Heart left ventricle (tissue), 16 donors: ENCODE results near the gene IMMP2L. TPM values are rescaled to one million over a fixed set of nuclear protein-coding genes. Genes with fewer than 3 reads are reported as not detected.

ENCODE experiments used
- ATAC-seq, 4 donors: fragments of 200-7000 bp; cut with Tn5 transposase; one replicate each; pipeline ENCODE4 v1.9.1; 2020 to 2022; ENCODE audit warnings: moderate library complexity in 4 of 4, mild to moderate bottlenecking in 3 of 4, moderate number of reproducible peaks in 1 of 4
- DNase-seq, 5 donors: peaks; one replicate each; pipeline ENCODE4 v3.0.0-alpha.2; 2020
- H3K27ac ChIP-seq, 12 donors: fragments of 200-600 bp; sonication (generic) in 4 of 12; one replicate each; pipeline versions ENCODE4 v1.5.0 to v1.8.0; 2016 to 2022; ENCODE audit warnings: mild to moderate bottlenecking in 2 of 12
- H3K27me3 ChIP-seq, 9 donors: fragments of 200-600 bp; sonication (generic) in 2 of 9; one replicate each; pipeline versions ENCODE4 v1.5.1 to v1.8.0; 2016 to 2022; ENCODE audit warnings: mild to moderate bottlenecking in 3 of 9
- H3K36me3 ChIP-seq, 9 donors: fragments of 200-600 bp; sonication (generic) in 2 of 9; one replicate each; pipeline versions ENCODE4 v1.5.0 to v1.8.0; 2018 to 2022; ENCODE audit warnings: mild to moderate bottlenecking in 2 of 9
- H3K4me1 ChIP-seq, 12 donors: fragments of 200-600 bp; sonication (generic) in 4 of 12; one replicate each; pipeline versions ENCODE4 v1.5.0 to v1.8.0; 2016 to 2022; ENCODE audit warnings: mild to moderate bottlenecking in 3 of 12
- H3K4me3 ChIP-seq, 12 donors: fragments of 200-600 bp; sonication (generic) in 4 of 12; one replicate each; pipeline versions ENCODE4 v1.5.0 to v1.8.0; 2017 to 2022; ENCODE audit warnings: mild to moderate bottlenecking in 9 of 12, moderate library complexity in 4 of 12
- H3K9me3 ChIP-seq, 12 donors: fragments of 200-600 bp; sonication (generic) in 4 of 12; one replicate each; pipeline versions ENCODE4 v1.5.0 to v1.8.0; 2016 to 2022; ENCODE audit warnings: mild to moderate bottlenecking in 1 of 12
- CTCF ChIP-seq, 12 donors: fragments of 200-600 bp; sonication (generic) in 4 of 12; IDR thresholded peaks; one replicate each; pipeline versions ENCODE4 v1.5.0 to v1.8.0; 2018 to 2022; ENCODE audit warnings: antibody characterized with exemption in 12 of 12, mild to moderate bottlenecking in 5 of 12
- POLR2A ChIP-seq, 2 donors: fragments of 450-650 bp; IDR thresholded peaks; one replicate each; pipeline ENCODE4 v1.6.1; 2017; ENCODE audit warnings: antibody characterized with exemption in 2 of 2, mild to moderate bottlenecking in 2 of 2, moderate library complexity in 2 of 2
- WGBS, 4 donors: extraction: QIAGEN DNeasy Blood & Tissue Kit in 2 of 4; methylation state at CpG; one replicate each; pipeline versions ENCODE4 v1.1.5 to v1.1.7; 2013 to 2018; 5-methylcytosine and 5-hydroxymethylcytosine counted together
- intact Hi-C, 10 donors: fragments of 100-400 bp; cut with DNase I; formaldehyde crosslinking; loops; one replicate each; pipeline versions ENCODE4 v1.11.1 to v1.14.2; 2022
- polyA plus RNA-seq, 2 donors: library from polyadenylated mRNA; stranded (reverse); fragments of 200-250 nt; gene quantifications; one replicate each; pipeline ENCODE4 v1.2.3, GENCODE V29; 2013
- total RNA-seq, 9 donors: library from RNA; depleted of rRNA in 2 of 9; stranded (reverse); fragments of >200 nt in 2 of 9; fragmentation: NEBNext Ultra II Directional in 3 of 9; extraction: Animal tissue kit (Norgen Biotek cat#: 25700) in 3 of 9; gene quantifications; one replicate each; pipeline versions ENCODE4 v1.1.0 to v1.2.4, GENCODE V29; 2016 to 2023
- donor health status: ischemic (EF 13 %, LVEDD 7.1; RV severe dilation, severe dysfunction).
- donor health status: healthy with polysubstance abuse.
- donor health status: DM: no; HTN: yes; CAD: no.
- donor health status: DM: no; HTN: no; CAD: no.
- donor health status: ischemic (EF 25% LVEDD 6.9; RV normal size, moderate dysfunction).
- donor health status: ischemic (EF 25% LVEDD 5.7; RV mildly dilated, moderate dysfunction).
- donor health status: healthy.
- donor health status: DM: yes; HTN: yes; CAD: no.
- donor health status: ischemic (EF 35%, LVEDD 5.7; RV mildly dilated, moderate dysfunction).
- donor health status: nonischemic (EF 11% LVEDD 7.7; RV severe dilation, severe dysfunction).
- donor health status: DM: yes; HTN: yes; CAD: no.
- donor health status: PGD.
- donor health status: ischemic (EF 29% LVEDD 5.4; RV normal size, mild dysfunction).
- donor health status: nonischemic (EF 23%, LVEDD 6.1; RV moderate dilation, normal function).

IMMP2L gene
- total and polyA plus RNA-seq, 11 donors, result 5.1 to 17.2 (median 15.9) TPM

GRCh38 chr7:111014079-111014478 lies 548.2 kb downstream of the IMMP2L start:
- 78 to 90% (median 83%) methylated on average over 6 of the region's 6 CpGs for WGBS, 4 donors
- intact Hi-C loops, result no loop called here
- no peak overlapping the region for H3K4me3 ChIP-seq
- no peaks in the 10 kb centered on the region for H3K9me3 ChIP-seq
- peaks cover 0 to 16% (median 0%) of the 10 kb centered on the region in 12 donors for H3K4me1 ChIP-seq
- no peak for ATAC-seq
- peak in 1 of 5 donors; percentile 22 for DNase-seq
- no peak for TF ChIP-seq POLR2A (IDR thresholded peaks at IDR 0.05)
- no peak for TF ChIP-seq CTCF (IDR thresholded peaks at IDR 0.05)
- no peaks in the 10 kb centered on the region for H3K36me3 ChIP-seq
- no peak overlapping the region for H3K27ac ChIP-seq
- H3K27me3 ChIP-seq, result no peaks in the 10 kb centered on the region

GRCh38 chr7:111012799-111013675 lies 549.3 kb downstream of the IMMP2L start:
- Histone ChIP-seq H3K9me3 (no peaks in the 10 kb centered on the region), H3K27ac (no peak overlapping the region), H3K27me3 (no peaks in the 10 kb centered on the region), H3K36me3 (no peaks in the 10 kb centered on the region), H3K4me1 (peaks cover 0 to 16% (median 0%) of the 10 kb centered on the region in 12 donors), H3K4me3 (no peak overlapping the region)
- WGBS, 4 donors, result 73 to 80% (median 75%) methylated on average over 5 of the region's 5 CpGs
- ATAC-seq (no peak), DNase-seq (no peak)
- TF ChIP-seq CTCF (IDR thresholded peaks at IDR 0.05), result no peak
- TF ChIP-seq POLR2A (IDR thresholded peaks at IDR 0.05), result no peak
- intact Hi-C loops, result no loop called here

GRCh38 chr7:111012149-111012548 lies 550.1 kb downstream of the IMMP2L start:
- Histone ChIP-seq H3K27me3 (no peaks in the 10 kb centered on the region), H3K36me3 (no peaks in the 10 kb centered on the region), H3K27ac (no peak overlapping the region), H3K4me1 (peaks cover 0 to 16% (median 0%) of the 10 kb centered on the region in 12 donors), H3K4me3 (no peak overlapping the region), H3K9me3 (no peaks in the 10 kb centered on the region)
- TF ChIP-seq CTCF (IDR thresholded peaks at IDR 0.05) (no peak), POLR2A (IDR thresholded peaks at IDR 0.05) (no peak)
- intact Hi-C loops, result no loop called here
- WGBS, 4 donors, result 88 to 96% (median 91%) methylated on average over 2 of the region's 2 CpGs
- DNase-seq (no peak), ATAC-seq (no peak)

- DNase-seq, result no peak
- WGBS, 4 donors, result 91 to 98% (median 97%) methylated on average over 3 of the region's 3 CpGs
- Histone ChIP-seq H3K36me3 (no peaks in the 10 kb centered on the region), H3K4me3 (no peak overlapping the region), H3K27ac (no peak overlapping the region), H3K4me1 (peaks cover 0 to 16% (median 0%) of the 10 kb centered on the region in 12 donors), H3K9me3 (no peaks in the 10 kb centered on the region), H3K27me3 (no peaks in the 10 kb centered on the region)
- TF ChIP-seq POLR2A (IDR thresholded peaks at IDR 0.05), result no peak
- no peak for ATAC-seq
- intact Hi-C loops, result no loop called here
Observed at GRCh38 chr7:111011520-111011919, 550.8 kb downstream of the IMMP2L start.
